IMR-90 (cell line): ENCODE measurements around the gene KLHL6. TPM values are rescaled to one million over a fixed set of nuclear protein-coding genes. Genes with fewer than 3 reads are reported as not detected.

Experiments
- ATAC-seq: fragments of 200-7000 bp; cut with Tn5 transposase; 2 replicates; pipeline ENCODE4 v1.9.1; 2020; ENCODE audit warnings: low read depth, mild to moderate bottlenecking, moderate library complexity
- BruUV-seq: library from RNA; stranded (reverse); fragments of 400-500 nt; replicated peaks from 2 replicates; lab custom pipeline; 2021; lab: Mats Ljungman, UMichigan
- CTCF ChIA-PET: fragments of 300-600 bp; formaldehyde crosslinking; extraction: SDS; loops from one replicate; lab custom pipeline; 2021; ENCODE audit warnings: antibody characterized with exemption; lab: Yijun Ruan, JAX
- POLR2A ChIA-PET: fragments of 300-600 bp; sonication (Branson Sonifier 250); formaldehyde crosslinking; loops from one replicate; lab custom pipeline; 2022; ENCODE audit warnings: antibody characterized with exemption; ENCODE audit not compliant: unreplicated experiment; lab: Charles Lee
- DNase-seq: peaks from one replicate; pipeline ENCODE4 v3.0.0; 2013
- H2AFZ ChIP-seq: replicated peaks from 2 replicates; pipeline ENCODE3; 2013; ENCODE audit warnings: low read length, mild to moderate bottlenecking; ENCODE audit not compliant: poor library complexity
- H2AK5ac ChIP-seq: 2 replicates; pipeline ENCODE4 v1.6.1; 2013; ENCODE audit warnings: low read depth, low read length, inconsistent platforms
- H2AK9ac ChIP-seq: replicated peaks from 2 replicates; pipeline ENCODE3; 2013; ENCODE audit warnings: mild to moderate bottlenecking, low read depth, low read length, moderate library complexity; ENCODE audit not compliant: poor library complexity
- H2BK120ac ChIP-seq: 2 replicates; pipeline ENCODE4 v1.6.1; 2013; ENCODE audit warnings: low read depth, low read length, inconsistent platforms
- H2BK15ac ChIP-seq: 3 replicates; pipeline ENCODE4 v1.6.1; 2013; ENCODE audit warnings: low read depth, low read length, inconsistent platforms
- H2BK20ac ChIP-seq: 2 replicates; pipeline ENCODE4 v1.6.1; 2013; ENCODE audit warnings: low read depth, mild to moderate bottlenecking, inconsistent platforms, low read length, moderate library complexity
- H2BK5ac ChIP-seq: 2 replicates; pipeline ENCODE4 v1.6.1; 2013; ENCODE audit warnings: mild to moderate bottlenecking, low read depth, low read length, inconsistent platforms; ENCODE audit not compliant: poor library complexity, severe bottlenecking
- H3K14ac ChIP-seq: replicated peaks from 2 replicates; pipeline ENCODE4 v1.6.1; 2013; ENCODE audit warnings: low read depth, low read length, inconsistent platforms
- H3K18ac ChIP-seq: 2 replicates; pipeline ENCODE4 v1.6.1; 2013; ENCODE audit warnings: low read depth, low read length, control low read depth
- H3K23ac ChIP-seq: 2 replicates; pipeline ENCODE4 v1.6.1; 2013; ENCODE audit warnings: low read depth, low read length, inconsistent platforms
- H3K27ac ChIP-seq: 2 replicates; pipeline ENCODE4 v1.5.1; 2013; ENCODE audit warnings: mild to moderate bottlenecking, control low read depth, low read length; ENCODE audit not compliant: insufficient read depth
- H3K27me3 ChIP-seq: 2 replicates; pipeline ENCODE4 v1.6.1; 2013; ENCODE audit warnings: low read length; ENCODE audit not compliant: control insufficient read depth, insufficient read depth
- H3K36me3 ChIP-seq: 2 replicates; pipeline ENCODE4 v1.6.1; 2013; ENCODE audit warnings: low read length, mixed read lengths; ENCODE audit not compliant: control insufficient read depth, insufficient read depth
- H3K4ac ChIP-seq: 2 replicates; pipeline ENCODE4 v1.6.1; 2013; ENCODE audit warnings: low read depth, low read length, inconsistent platforms
- H3K4me1 ChIP-seq: 2 replicates; pipeline ENCODE4 v1.6.1; 2013; ENCODE audit warnings: low read length, mixed read lengths; ENCODE audit not compliant: control insufficient read depth, insufficient read depth
- H3K4me2 ChIP-seq: 2 replicates; pipeline ENCODE4 v1.6.1; 2013; ENCODE audit warnings: low read depth, mild to moderate bottlenecking, control low read depth, low read length, moderate library complexity
- H3K4me3 ChIP-seq: 2 replicates; pipeline ENCODE4 v1.5.1; 2013; ENCODE audit warnings: low read depth, mild to moderate bottlenecking, control low read depth, low read length, moderate library complexity; ENCODE audit not compliant: insufficient read depth
- H3K56ac ChIP-seq: 2 replicates; pipeline ENCODE4 v1.6.1; 2013; ENCODE audit warnings: low read length, inconsistent platforms; ENCODE audit not compliant: insufficient read depth; ENCODE audit errors: extremely low read depth
- H3K79me1 ChIP-seq, 2 experiments: 2 replicates each; pipeline ENCODE4 v1.6.1; 2013; ENCODE audit warnings: low read length in 2 of 2, inconsistent platforms in 1 of 2, low read depth in 1 of 2
- H3K9ac ChIP-seq: 2 replicates; pipeline ENCODE4 v1.6.1; 2013; ENCODE audit warnings: low read depth, low read length, control low read depth
- H3K9me1 ChIP-seq: 2 replicates; pipeline ENCODE4 v1.6.1; 2013; ENCODE audit warnings: low read length, inconsistent platforms; ENCODE audit not compliant: insufficient read depth
- H3K9me3 ChIP-seq: 2 replicates; pipeline ENCODE4 v1.6.1; 2013; ENCODE audit warnings: low read length; ENCODE audit not compliant: control insufficient read depth, insufficient read depth
- H4K20me1 ChIP-seq: 2 replicates; pipeline ENCODE4 v1.6.1; 2013; ENCODE audit warnings: low read length, inconsistent platforms; ENCODE audit not compliant: insufficient read depth
- H4K5ac ChIP-seq: 2 replicates; pipeline ENCODE4 v1.6.1; 2013; ENCODE audit warnings: mild to moderate bottlenecking, low read depth, low read length, control low read depth
- H4K8ac ChIP-seq, 2 experiments: 2 replicates each; pipeline ENCODE4 v1.6.1; 2013; ENCODE audit warnings: low read depth in 2 of 2, low read length in 2 of 2, control low read depth in 1 of 2, inconsistent platforms in 1 of 2
- H4K91ac ChIP-seq: 2 replicates; pipeline ENCODE4 v1.6.1; 2013; ENCODE audit warnings: low read depth, low read length, inconsistent platforms; ENCODE audit not compliant: insufficient read depth
- BHLHE40 ChIP-seq: fragments of 150-350 bp; IDR thresholded peaks from 2 replicates; pipeline ENCODE4 v1.6.1; 2016; ENCODE audit warnings: mild to moderate bottlenecking, low read depth, low read length
- CEBPB ChIP-seq: IDR thresholded peaks from 2 replicates; pipeline ENCODE4 v1.6.1; 2012; ENCODE audit warnings: low read depth, low read length, improper control_type of control experiment
- CHD1 ChIP-seq: IDR thresholded peaks from 2 replicates; pipeline ENCODE4 v1.6.1; 2012; ENCODE audit warnings: low read depth, low read length, improper control_type of control experiment
- CTCF ChIP-seq: conservative IDR thresholded peaks from 2 replicates; pipeline ENCODE4 v1.5.1; 2012; ENCODE audit warnings: mild to moderate bottlenecking, low read depth, low read length, improper control_type of control experiment
- ELK1 ChIP-seq: fragments of 150-350 bp; IDR thresholded peaks from 2 replicates; pipeline ENCODE4 v1.6.1; 2016; ENCODE audit warnings: low read depth, mild to moderate bottlenecking, low read length, moderate library complexity, borderline replicate concordance
- FOS ChIP-seq: fragments of 150-350 bp; IDR thresholded peaks from 2 replicates; pipeline ENCODE4 v1.6.1; 2016; ENCODE audit warnings: low read depth, low read length
- MAFK ChIP-seq: IDR thresholded peaks from 2 replicates; pipeline ENCODE4 v1.6.1; 2012; ENCODE audit warnings: low read depth, low read length, improper control_type of control experiment
- MAZ ChIP-seq: IDR thresholded peaks from 2 replicates; pipeline ENCODE4 v1.6.1; 2012; ENCODE audit warnings: low read depth, mild to moderate bottlenecking, low read length, improper control_type of control experiment, moderate library complexity, borderline replicate concordance
- MXI1 ChIP-seq: IDR thresholded peaks from 2 replicates; pipeline ENCODE4 v1.6.1; 2012; ENCODE audit warnings: low read depth, mild to moderate bottlenecking, low read length, moderate library complexity, borderline replicate concordance
- NFE2L2 ChIP-seq: fragments of 150-350 bp; IDR thresholded peaks from 2 replicates; pipeline ENCODE4 v1.6.1; 2016; ENCODE audit warnings: low read depth, mild to moderate bottlenecking, low read length
- POLR2A ChIP-seq: IDR thresholded peaks from 2 replicates; pipeline ENCODE4 v1.6.1; 2012; ENCODE audit warnings: mild to moderate bottlenecking, low read depth, low read length
- RAD21 ChIP-seq: IDR thresholded peaks from 2 replicates; pipeline ENCODE4 v1.6.1; 2012; ENCODE audit warnings: low read length, improper control_type of control experiment
- RCOR1 ChIP-seq: IDR thresholded peaks from 2 replicates; pipeline ENCODE4 v1.6.1; 2012; ENCODE audit warnings: mild to moderate bottlenecking, low read length, improper control_type of control experiment; ENCODE audit not compliant: insufficient replicate concordance
- RFX5 ChIP-seq: IDR thresholded peaks from 2 replicates; pipeline ENCODE4 v1.8.0; 2012; ENCODE audit warnings: low read depth, mild to moderate bottlenecking, low read length, moderate library complexity
- SMC3 ChIP-seq: fragments of 150-350 bp; IDR thresholded peaks from 2 replicates; pipeline ENCODE4 v1.6.1; 2016; ENCODE audit warnings: low read depth, mild to moderate bottlenecking, antibody characterized with exemption, low read length, moderate library complexity
- USF2 ChIP-seq: fragments of 150-350 bp; IDR thresholded peaks from 2 replicates; pipeline ENCODE4 v1.6.1; 2017; ENCODE audit warnings: mild to moderate bottlenecking, antibody characterized with exemption, low read length, low read depth
- WGBS, 2 experiments: methylation state at CpG; one replicate each; pipeline versions ENCODE4 v1.1.5 to v1.1.7; 2013; ENCODE audit warnings: missing lambda C conversion rate in 2 of 2; ENCODE audit not compliant: insufficient read length in 1 of 2; ENCODE audit errors: extremely low coverage in 2 of 2; 5-methylcytosine and 5-hydroxymethylcytosine counted together
- dilution Hi-C: fragments of 300-500 bp; cut with HindIII; formaldehyde crosslinking; loops from one replicate; pipeline ENCODE4 v1.14.3; 2018; ENCODE audit warnings: low sequenced_read_pairs; ENCODE audit not compliant: unreplicated experiment
- in situ Hi-C: fragments of 300-500 bp; cut with MboI; formaldehyde crosslinking; loops from 3 replicates; pipeline ENCODE4 v1.14.3; 2019; ENCODE audit warnings: low sequenced_read_pairs, inconsistent platforms, mixed read lengths
- intact Hi-C: fragments of 100-400 bp; cut with micrococcal nuclease; formaldehyde crosslinking; loops from 2 replicates; pipeline ENCODE4 v1.10.0; 2022
- polyA plus RNA-seq, 3 experiments: library from polyadenylated mRNA; depleted of rRNA; stranded (reverse); fragments of >200 nt; gene quantifications; 2 replicates each; pipeline ENCODE4 v1.2.3, GENCODE V29; 2012; ENCODE audit warnings: low replicate concordance in 1 of 3
- total RNA-seq: library from RNA; depleted of rRNA; stranded (reverse); fragments of >200 nt; gene quantifications from 2 replicates; pipeline ENCODE4 v1.2.3, GENCODE V29; 2012

Gene KLHL6
- total and polyA plus RNA-seq, 2 of the 4 experiments (the other 2 are of a cell fraction), result not detected

- Histone ChIP-seq H3K36me3 (no peaks in the 10 kb centered on the region), H3K14ac (no peak overlapping the region), H3K4ac (no peak overlapping the region), H3K4me1 (no peaks in the 10 kb centered on the region), H3K4me2 (no peak overlapping the region), H2BK20ac (no peak overlapping the region), H4K20me1 (no peaks in the 10 kb centered on the region), H2AFZ (no peak overlapping the region), H2BK5ac (no peak overlapping the region), H3K56ac (no peak overlapping the region), H4K91ac (no peak overlapping the region), H3K79me1 (no peaks in the 10 kb centered on the region), H3K27me3 (peaks cover 35% of the 10 kb centered on the region), H3K27ac (no peak overlapping the region), H3K9me1 (no peaks in the 10 kb centered on the region), H2BK15ac (no peak overlapping the region), H4K5ac (no peak overlapping the region), H2BK120ac (no peak overlapping the region), H3K9me3 (peaks cover 9% of the 10 kb centered on the region), H3K23ac (no peak overlapping the region), H3K18ac (no peak overlapping the region), H2AK5ac (no peak overlapping the region), H2AK9ac (no peak overlapping the region), H4K8ac (no peak overlapping the region), H3K9ac (no peak overlapping the region), H3K4me3 (no peak overlapping the region)
- intact Hi-C loops, result no loop called here
- in situ Hi-C loops, result no loop called here
- dilution Hi-C loops, result no loop called here
- ChIA-PET CTCF (interaction anchor here (0.6 kb wide), 1 partner anchor 97 kb away, joined by 3 read pairs; no protein-coding TSS in a partner anchor), POLR2A (no interaction called here)
- TF ChIP-seq BHLHE40 (no peak), CHD1 (no peak), CTCF (no peak), RFX5 (no peak), CEBPB (no peak), NFE2L2 (no peak), USF2 (no peak), RCOR1 (no peak), RAD21 (no peak), MAFK (no peak), FOS (no peak), MXI1 (no peak), MAZ (no peak), ELK1 (no peak), POLR2A (no peak), SMC3 (no peak)
- BruUV-seq, result no TSS peak
- ATAC-seq (no peak), DNase-seq (no peak)
- no CpG with 5 or more reads among the region's 3 CpGs for WGBS, 2 experiments
These were observed 116.0 kb downstream of the KLHL6 start for GRCh38 chr3:183439515-183439914.
